ENCODE measurements around the gene RASSF5.

Gene RASSF5, protein sequence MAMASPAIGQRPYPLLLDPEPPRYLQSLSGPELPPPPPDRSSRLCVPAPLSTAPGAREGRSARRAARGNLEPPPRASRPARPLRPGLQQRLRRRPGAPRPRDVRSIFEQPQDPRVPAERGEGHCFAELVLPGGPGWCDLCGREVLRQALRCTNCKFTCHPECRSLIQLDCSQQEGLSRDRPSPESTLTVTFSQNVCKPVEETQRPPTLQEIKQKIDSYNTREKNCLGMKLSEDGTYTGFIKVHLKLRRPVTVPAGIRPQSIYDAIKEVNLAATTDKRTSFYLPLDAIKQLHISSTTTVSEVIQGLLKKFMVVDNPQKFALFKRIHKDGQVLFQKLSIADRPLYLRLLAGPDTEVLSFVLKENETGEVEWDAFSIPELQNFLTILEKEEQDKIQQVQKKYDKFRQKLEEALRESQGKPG

GRCh38 chr1:206507284-206508129 is at the start of gene RASSF5:
Gene RASSF5 (plus strand): TSS chr1:206507531. CDS start chr1:206507603, 72 bp downstream.
- peak; percentile 52 for DNase-seq

DNA sequence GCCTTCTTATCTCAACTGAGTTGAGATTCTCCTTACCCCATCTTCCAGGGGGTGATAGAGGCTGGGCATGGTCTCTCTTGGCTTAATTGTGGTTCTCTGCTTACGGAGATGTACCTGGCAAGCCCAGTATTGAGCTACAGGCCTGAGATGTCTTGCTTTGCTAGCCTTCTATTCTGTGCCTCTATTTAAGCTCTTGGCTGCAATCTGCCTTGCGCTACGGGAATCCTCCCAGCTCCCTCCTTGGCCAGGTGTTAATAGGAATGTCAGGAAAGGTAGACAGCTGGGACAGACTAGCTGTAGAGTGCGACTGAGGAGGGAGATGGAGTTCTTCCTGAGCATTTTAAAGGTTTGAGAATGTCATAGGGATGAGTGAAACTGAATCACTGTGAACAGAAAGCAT is 47.6 kb upstream of the RASSF5 start:
- no peak for DNase-seq

DNA sequence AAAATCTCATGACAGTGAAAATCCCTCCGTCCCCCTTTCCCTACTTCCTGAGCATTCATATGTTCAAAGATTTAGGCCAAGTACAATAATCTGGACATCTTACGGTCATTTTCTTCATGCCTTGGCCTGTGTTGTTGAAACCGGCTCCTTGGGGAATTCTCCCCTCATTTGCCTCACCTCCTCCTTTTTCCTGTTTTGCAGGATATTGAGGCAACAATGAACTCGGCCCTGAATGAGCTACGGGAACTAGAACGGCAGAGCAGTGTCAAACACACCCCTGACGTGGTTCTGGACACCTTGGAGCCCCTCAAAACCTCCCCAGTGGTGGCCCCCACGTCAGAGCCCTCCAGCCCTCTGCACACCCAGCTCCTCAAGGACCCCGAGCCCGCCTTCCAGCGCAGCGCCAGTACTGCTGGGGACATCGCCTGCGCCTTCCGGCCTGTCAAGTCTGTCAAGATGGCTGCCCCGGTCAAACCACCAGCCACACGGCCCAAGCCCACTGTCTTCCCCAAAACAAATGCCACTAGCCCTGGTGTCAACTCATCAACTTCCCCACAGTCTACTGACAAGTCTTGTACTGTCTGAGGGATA is 46.4 kb upstream of the RASSF5 start:
- no peak for DNase-seq

DNA sequence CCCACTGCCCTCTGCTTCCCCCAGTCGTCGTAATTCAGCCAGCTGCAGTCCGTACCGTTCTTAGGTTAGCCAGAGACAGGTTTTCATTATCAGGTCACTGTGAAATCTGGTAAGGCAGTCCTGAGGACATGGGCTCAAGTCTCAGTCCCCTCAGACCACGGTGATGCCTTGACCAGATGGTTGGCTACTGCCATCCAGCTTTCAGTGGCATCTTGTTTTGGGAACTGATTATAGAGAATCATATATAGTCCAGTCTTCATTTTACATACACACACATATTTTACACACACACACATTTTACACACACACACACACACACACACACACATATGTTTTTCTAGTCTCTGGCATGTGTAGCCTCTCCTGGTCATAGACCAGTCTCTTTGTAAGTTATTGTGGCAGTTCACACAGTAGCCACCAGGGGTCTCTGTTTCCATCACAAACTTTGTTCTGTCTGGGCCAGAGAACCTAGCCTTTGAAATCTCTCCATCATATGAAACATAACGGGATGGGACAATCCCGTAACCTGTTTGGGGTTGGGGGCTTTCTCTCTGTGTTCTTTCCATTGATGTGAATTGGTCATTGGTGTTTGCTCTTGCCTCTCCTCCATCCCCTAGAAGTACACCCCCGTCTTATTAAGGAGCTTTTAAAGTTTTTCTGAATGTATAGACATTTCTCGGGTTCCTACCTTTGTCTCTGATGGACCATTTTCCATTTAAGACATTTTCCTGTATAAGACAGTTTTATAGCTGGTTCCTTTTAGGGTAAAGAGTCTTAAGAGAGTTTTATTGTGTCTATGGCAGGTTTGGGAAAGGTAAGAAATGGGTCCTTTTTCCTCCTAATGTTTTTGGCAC is 45.5 kb upstream of the RASSF5 start:
- DNase-seq = peak; percentile 52

GRCh38 chr1:206463137-206463536 is 44.2 kb upstream of the RASSF5 start:
- no peak for DNase-seq

DNA sequence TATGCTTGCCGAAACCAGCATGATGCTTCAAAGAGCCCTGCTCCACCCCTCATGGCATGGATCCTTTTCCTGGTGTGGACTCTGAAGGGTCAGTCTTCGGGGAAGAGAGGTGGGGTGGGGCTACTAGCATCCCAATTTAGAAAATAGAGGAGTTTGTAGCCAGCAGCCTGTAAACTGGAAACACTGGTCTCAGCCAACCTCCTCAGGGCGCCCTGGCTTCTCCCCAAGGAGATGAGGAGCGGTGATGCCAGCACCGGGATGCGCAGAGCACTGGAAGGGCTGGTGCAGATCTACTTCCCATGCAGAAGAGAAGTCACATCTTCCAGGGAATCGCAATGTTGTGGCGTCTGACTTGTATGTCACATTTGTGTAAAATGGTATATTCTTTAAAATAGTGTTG is 43.4 kb upstream of the RASSF5 start:
- DNase-seq = no peak

DNA sequence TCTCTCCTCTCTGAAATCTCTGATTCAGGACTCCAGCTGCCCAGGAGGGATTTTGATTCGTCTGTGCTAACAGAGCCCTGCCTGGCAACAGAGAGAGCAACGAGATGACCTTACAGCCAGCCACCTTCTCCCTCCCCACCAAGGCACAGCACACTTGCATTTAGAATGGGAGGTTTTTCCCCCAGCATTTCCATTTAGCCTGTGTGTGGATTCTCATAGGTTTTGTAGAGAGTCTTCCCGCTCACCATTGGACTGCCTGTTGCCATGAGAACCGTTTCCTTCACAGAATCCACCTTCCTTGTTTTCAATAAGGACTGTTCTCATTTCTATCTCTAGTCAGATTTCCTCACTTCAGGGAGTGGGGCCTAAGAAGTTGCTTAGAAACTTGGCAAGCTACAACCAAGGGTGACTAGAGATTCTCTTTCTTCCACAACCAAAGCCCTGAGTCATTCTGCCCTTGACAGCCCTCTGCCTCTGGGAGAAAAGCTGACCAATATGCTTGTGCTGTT is 42.8 kb upstream of the RASSF5 start:
- DNase-seq = no peak

DNA sequence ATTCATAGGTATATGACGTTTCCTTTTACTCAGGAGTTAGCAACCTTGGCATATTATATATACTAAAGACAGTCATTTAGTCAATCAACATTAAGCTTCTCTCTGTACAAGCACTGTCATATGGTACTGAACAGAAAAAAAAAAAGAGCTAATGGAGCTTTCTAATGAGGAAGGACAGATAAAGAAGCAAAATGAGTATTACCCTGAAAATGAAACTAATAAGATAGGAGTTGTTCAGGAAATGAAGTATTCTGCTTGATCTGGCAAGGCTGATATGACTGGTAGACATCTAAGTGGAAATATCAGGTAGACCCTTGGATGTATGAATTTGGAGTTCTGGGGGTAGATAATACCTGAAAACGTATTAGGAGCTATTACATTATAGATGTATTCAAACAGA is 41.4 kb upstream of the RASSF5 start:
- no peak for DNase-seq

DNA sequence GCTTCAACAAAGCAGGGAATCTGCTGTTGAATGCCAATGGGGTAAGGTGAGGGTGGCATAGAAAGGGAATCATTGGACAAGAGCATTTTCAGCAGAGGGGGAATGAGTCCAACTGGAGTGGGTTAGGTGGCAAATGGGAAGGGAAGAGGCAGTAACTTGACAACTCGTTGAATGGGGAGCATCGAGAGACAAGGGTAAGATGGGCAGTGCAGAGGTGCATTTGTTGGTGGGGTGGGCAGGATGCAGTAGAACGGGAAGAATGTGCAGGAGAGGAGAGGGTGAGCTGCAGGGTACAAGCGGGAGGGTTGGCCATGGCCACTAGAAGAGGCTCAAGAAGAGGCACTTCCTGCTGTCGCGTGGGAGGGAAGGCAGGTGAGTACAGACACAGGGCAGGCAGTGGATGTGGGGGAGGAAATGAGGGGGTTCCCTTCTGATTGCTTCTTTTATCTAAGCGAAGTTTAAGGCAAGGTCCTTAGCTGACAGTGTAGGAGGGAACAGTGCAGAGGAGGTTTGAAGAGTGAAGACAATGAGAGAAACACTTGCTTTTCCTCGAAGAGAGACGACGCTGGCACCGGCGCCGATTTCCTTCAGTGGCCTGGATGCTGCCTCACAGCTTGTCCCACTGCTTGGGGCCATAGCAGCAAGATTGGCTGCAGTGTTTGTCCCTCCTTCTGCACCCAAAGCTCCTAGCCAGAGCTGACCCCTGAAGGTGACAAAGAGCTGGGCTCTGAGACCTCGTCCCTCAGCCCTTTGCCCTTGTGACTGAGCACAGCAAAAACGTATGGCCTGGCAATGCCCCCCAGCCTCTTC is 40.3 kb upstream of the RASSF5 start:
- no peak for DNase-seq

GRCh38 chr1:206467915-206468314 is 39.4 kb upstream of the RASSF5 start:
- no peak for DNase-seq

GRCh38 chr1:206468571-206468970 is 38.8 kb upstream of the RASSF5 start:
- no peak for DNase-seq

DNA sequence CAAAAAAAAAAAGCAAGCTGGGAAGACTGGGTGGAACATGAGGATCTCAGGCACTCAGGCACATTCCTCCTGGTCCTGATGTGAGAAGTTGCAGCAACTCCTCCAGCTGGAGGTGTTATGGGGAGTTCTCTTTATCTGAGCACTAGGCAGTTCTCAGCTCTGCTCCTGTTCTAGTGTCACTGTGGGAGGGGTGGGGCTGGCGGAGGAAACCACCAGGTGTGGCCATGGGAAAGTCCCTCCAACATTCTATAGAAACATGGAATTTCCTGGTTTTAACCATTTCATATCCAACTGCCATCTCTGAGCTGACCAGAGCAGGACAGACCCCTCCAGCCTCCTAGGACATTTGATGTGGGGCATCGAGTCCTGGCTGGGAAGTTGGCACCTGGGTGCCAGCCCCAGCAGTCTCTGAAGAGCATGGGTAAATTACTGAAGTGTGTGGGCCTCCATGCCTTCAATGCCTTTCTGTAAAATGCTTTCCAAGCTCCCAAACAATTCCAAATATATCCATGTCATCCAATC is 37.9 kb upstream of the RASSF5 start:
- no peak for DNase-seq

- no peak for DNase-seq
Measured at GRCh38 chr1:206469933-206470691, 37.2 kb upstream of the RASSF5 start, which contains the start of gene IKBKE. Gene IKBKE (plus strand): TSS chr1:206470476. CDS start chr1:206473228, 2,752 bp downstream.

DNA sequence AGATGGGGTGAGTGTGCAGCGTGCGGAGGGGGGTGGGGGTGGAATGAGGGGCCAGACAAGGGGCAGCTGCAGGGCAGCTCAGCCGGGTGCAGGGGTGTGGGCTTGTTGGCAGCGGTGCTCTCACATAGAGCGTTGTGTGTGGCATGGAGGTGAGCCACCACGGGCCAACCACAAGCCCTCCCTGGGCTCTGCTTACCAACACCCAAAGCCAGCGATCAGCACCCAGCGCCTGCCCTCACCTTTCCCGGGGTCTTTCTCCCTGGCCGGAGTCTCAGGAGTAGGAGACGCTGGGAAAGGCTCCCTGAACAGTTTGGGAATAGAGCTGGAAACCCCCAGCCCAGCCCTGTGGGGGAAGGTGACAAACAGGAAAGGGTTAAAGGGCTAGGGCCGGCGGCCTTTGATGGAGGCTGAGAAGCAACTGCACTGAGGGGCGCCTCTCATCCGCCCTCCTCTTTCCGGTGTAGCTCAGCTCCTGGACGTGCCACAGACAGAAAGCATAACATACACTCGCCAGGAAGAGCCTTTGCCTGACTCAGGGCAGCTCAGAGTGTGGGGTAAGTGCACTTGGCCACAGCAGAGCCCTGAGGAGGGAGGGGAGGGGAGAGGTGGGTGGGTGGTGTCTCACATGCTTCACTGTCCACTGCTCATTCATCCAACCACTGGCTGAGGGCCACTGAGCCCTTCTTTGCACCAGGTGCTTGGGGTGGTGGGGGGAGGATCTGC is 36.5 kb upstream of the RASSF5 start:
- DNase-seq = no peak

- DNase-seq = no peak
Measured at GRCh38 chr1:206471415-206471801, 35.9 kb upstream of the RASSF5 start.

GRCh38 chr1:206472024-206472423 is 35.3 kb upstream of the RASSF5 start:
- DNase-seq = no peak

GRCh38 chr1:206472454-206472853 is 34.9 kb upstream of the RASSF5 start:
- no peak for DNase-seq

DNA sequence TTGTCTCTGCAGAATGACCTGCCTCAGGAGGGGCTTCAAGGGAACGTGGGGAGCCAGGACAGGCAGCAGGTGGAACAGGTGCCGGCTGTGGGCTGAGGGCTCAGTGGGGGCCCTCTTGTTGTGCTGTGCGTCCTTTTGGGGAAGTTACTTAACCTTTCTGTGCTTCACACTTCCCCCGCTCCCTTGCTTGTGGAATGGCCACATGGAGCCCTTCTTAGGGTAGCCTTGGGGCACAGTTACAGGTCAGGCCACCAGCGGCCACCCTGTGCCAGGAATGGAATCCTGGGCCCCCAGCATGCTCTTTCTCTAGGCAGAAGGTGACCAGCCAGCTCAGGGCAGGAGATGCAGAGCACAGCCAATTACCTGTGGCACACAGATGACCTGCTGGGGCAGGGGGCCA is 34.4 kb upstream of the RASSF5 start:
- no peak for DNase-seq

GRCh38 chr1:206476058-206476457 is 31.3 kb upstream of the RASSF5 start:
- DNase-seq = no peak

DNA sequence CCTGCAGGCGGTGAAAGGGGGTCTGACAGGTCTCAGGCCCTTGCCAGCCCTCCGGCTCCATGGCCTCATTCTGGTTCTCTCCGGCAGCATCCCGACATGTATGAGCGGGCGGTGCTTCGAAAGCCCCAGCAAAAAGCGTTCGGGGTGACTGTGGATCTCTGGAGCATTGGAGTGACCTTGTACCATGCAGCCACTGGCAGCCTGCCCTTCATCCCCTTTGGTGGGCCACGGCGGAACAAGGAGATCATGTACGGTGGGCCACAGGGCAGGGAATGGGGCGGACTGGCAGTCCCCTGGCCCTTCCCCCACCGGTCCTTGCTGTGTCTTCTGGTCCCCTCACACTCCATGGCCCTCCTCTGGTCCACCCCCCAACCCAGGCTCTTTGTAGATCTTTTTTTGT is 30.7 kb upstream of the RASSF5 start:
- DNase-seq = no peak

Measured in NCI-H1105 (cell line).